HG03039 (cell line): ENCODE results near the gene PLEK2.

Experiments
- ATAC-seq: cut with Tn5 transposase; IDR thresholded peaks from one replicate; pipeline ENCODE4 v1.9.1; 2021; ENCODE audit warnings: mild to moderate bottlenecking, moderate library complexity; ENCODE audit not compliant: unreplicated experiment

Gene PLEK2

DNA sequence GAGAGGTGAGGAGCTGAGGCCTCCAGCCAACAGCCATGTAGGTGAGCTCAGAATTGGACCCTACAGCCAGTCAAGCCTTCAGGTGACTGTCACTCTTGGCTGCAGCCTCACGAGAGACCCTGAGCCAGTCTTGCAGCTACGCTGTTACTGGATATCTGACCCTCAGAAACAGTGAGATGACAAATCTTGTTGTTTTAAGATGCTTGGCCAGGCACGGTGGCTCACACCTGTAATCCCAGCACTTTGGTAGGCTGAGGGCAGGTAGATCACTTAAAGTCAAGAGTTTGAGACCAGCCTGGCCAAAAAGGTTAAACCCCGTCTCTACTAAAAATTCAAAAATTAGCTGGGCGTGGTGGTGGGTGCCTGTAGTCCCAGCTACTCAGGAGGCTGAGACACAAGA, 6.2 kb downstream of the PLEK2 start:
- ATAC-seq, result no peak

DNA sequence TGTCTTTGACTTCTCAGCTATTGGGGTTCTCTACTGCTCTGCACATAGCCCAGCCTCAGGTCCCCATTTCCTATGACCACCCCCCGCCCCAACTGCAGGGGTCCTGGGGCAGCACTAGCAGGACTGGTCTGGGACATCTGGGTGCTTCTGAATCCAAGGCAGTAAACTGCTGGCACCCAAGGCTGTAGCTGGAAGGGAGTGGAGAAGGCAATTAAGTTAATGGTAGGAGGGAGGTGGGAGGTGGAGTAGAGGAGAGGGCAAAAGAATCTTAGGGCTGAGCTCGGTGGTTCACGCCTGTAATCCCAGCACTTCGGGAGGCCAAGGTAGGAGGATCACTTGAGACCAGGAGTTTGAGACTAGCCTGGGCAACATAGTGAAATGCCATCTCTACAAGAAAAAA, 11.5 kb downstream of the PLEK2 start:
- no peak for ATAC-seq

DNA sequence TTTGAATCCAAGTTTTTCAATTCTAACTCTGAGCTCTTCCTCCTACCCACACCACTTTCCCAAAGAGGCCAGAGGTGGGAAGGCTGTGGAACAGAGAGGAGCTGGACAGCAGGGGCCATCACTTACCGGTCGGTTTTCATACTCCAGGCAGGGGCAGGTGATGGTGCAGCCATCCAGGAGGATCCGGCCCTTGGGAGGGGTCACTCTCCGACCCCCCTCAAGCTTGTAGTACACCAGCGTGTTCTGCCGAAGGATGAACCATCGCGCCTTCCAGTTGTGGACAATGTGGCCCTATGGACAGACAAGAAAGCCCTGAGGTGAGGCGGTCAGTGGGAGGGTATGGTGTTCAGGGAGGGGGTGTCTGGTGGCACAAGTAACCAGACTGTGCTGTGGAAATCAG, 14.4 kb downstream of the PLEK2 start:
- no peak for ATAC-seq

GRCh38 chr14:67396381-67396970, 15.5 kb downstream of the PLEK2 start:
- no peak for ATAC-seq

- ATAC-seq, result no peak
Measured at GRCh38 chr14:67395876-67396189, 16.1 kb downstream of the PLEK2 start.

GRCh38 chr14:67395086-67395875, 16.7 kb downstream of the PLEK2 start:
- ATAC-seq, result no peak

DNA sequence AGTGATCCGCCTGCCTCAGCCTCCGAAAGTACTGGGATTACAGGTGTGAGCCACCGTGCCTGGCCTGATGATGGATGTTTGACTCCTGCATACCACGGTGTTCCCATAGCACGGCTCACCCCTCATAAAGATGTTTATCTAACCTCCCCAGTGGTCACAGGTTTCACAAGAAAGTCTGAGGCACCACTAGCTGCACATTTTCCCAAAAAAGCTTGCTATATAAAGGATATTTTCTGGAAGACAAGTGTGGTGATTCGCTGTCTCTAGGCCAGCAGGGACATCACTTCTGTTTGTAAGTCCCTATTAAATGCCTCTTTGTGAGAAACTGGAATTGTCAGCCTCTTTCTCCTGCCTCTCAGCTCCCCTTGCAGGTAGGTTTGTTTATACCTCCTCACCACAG, 18.3 kb downstream of the PLEK2 start:
- ATAC-seq, result no peak

DNA sequence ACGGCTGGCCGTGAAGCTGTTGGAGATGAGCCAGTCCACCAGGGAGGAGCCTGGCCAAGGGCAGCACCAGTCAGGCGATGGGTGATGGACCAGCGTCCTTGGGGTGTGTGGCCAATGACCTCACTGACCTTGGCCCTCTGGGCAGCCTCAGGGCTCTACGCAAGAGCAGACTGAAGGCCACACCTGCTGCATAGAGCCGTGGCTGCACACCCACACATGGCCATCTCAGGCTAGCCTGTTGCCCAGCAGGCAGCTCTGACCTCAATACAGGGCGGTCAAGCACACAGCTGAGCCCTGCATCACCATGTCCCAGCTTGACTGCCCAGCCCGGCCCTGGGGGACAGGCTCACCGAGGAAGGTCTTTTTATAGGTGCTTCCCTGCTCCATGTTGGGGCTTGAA, 19.2 kb downstream of the PLEK2 start:
- ATAC-seq, result no peak

DNA sequence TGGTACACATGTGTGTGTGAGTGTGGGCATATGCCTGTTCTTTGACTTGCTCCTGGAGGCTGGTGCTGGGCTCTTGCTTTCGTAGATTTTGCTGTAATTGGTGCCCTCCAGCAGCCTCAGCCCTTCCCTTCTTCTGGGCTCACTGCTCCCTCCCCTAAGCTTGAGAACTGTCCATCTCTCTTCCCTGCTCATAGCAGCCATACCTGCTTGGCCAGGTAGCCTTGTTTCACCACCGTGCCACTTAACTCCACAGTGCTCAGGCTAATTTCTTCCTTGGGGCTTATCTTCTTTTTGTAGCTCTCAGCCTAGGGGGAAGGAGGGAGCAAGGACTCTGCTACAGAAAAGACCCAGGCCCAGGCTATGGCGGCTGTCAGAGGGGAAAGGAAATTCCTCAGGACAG, 19.8 kb downstream of the PLEK2 start:
- ATAC-seq, result no peak

- no peak for ATAC-seq
Measured at GRCh38 chr14:67391268-67391667, 20.7 kb downstream of the PLEK2 start.

DNA sequence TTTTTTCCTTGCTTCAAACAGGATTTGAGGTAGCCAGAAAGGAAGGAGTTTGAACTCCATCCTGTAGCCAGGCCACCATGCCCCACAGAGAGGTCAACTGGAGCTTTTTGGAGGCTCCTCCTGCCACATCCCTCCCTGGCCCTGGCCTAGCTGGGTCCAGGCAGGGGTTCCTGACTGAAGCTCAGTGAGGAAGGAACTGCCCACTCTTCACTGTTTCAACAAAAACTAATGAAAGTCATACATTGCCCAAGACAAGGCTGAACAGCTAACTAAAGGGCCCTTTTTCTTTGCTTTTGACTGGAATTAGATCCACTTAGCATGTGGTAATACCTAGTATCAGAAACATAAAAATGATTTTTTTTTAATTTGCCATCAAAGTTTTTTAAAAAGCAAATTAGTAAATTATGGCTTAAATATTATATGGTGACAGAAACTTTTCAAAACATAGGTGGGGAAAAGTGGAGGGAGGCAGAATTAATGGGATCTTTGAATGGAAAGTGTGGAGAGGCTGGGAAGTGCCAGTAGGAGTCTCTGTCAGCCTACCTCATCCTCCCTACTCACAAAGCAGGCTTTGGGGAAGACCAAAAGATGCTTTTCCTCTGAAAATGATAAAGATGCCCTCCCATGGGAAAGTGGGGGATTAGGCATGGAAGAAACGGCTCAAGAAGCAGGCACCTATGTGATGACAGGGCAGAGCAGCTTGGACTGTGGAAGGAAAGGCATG, 22.0 kb downstream of the PLEK2 start:
- ATAC-seq, result no peak

DNA sequence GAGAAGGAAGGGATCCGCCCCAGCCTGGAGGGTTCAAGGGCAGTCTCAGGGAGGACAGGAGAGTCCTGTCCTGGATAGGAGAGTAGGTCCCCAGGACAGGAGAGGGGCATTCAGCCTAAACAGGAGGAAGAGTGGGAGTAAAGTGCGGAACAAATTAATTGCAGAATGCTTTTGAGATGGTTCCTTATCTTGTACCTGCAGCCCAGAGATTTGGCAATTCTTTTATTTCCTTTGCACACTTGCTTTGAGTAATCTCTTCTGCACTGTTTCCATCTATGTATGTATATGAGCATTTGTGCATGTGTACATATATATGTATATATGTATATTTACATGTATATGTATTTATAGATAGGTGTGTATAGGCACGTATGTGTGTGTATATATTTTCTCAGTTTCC, 22.7 kb downstream of the PLEK2 start:
- ATAC-seq, result no peak

DNA sequence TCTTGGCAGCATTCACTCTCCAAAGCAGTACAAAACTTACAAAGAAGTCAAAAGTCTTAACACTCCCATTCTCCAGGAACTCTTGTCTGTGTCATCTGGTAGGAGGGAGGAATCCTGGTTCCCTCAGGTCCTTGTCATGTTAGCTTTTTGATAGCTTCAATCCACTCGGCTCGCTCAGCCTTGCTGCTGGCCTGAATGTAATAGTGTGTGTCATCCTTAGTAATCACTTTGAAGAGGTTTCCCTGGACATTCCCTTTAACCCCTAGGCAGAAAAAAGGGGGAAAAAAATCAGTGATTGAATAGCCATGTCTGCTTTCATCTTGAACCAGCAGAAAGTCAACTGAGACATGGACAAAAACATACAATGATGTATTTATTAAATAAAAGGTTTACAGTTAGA, 24.8 kb downstream of the PLEK2 start:
- no peak for ATAC-seq

- ATAC-seq, result no peak
Measured at GRCh38 chr14:67385618-67386017, 26.3 kb downstream of the PLEK2 start.

GRCh38 chr14:67385120-67385519, 26.8 kb downstream of the PLEK2 start:
- ATAC-seq, result no peak

- ATAC-seq, result no peak
Measured at GRCh38 chr14:67377916-67378315, 34.0 kb downstream of the PLEK2 start.

DNA sequence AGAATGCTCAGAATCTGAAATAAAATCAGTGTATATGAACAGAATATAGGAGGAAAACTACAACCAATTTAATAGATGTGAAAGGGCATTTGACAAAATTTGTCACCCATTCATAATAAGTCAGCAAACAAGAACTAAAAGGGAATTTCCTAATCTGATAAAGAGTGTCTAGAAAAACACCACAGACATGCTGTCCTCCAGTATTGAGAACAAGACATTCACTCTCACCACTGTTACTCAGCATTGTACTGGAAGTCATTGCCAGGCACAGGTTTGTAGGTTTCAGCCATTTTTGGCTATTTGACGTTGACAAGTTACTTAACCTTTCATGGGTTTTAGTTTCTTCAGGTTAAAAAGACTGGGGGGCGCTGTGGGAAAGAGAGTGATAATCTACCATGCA, 38.6 kb downstream of the PLEK2 start:
- ATAC-seq, result no peak

- ATAC-seq, result no peak
Measured at GRCh38 chr14:67372833-67373232, 39.1 kb downstream of the PLEK2 start.

DNA sequence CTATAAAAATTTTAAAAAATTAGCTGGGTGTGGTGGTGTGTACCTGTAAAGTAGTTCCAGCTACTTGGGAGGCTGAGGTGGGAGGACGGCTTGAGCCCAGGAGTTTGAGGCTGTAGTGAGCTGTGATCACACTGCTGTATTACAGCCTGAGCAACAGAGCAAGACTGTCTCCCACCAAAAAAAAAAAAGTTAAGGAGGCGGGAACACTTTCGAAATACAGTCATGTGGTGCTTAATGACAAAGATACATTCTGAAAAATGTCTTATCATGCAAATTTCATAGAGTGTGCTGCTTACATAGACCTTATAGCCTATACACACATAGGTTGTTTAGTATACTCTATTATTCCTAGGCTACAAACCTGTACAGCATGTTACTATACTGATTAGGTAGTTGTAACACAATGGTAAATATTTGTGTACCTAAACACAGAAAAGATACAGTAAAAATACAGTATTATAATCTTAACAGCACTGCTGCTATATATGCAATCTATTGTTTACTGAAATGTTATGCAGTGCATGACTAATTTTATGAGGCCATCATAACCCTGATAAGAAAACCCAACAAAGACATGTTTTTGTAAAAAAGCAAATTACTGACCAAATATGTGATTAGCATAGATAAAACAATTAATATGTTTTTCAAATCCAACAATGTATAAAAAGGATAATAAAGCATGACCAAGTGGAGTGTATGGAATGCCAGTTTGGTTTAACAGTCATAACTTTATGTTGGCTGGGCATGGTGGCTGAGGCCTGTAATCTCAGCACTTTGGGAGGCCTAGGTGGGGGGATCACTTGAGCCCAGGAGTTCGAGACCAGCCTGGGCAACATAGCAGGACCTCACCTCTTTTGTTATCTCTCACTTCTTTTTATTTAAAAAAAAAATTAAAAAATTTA, 40.5 kb downstream of the PLEK2 start:
- ATAC-seq, result no peak

DNA sequence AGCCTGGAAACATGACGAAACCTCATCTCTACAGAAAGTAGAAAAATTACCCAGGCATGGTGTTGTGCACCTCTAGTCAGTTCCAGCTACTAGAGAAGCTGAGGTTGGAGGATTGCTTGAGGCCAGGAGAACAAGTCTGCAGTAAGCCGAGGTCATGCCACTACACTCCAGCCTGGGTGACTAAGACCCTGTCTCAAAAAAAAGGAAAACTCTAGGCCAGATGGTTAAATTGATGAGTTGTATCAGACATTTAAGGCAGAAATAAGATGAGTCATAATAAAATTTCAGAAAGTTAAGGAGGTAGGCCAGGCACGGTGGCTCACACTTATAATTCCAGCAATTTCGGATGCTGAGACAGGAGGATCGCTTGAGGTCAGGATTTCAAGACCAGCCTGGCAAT, 41.1 kb downstream of the PLEK2 start:
- ATAC-seq, result no peak

- ATAC-seq, result no peak
Measured at GRCh38 chr14:67365476-67365875, 46.5 kb downstream of the PLEK2 start.
